NCI-H2107 treated with DMSO at 0.1 percent for 48 hours (cell line): ENCODE measurements around the gene UBXN11.

ENCODE experiments used
- DNase-seq: peaks from one replicate; lab custom pipeline; 2025; ENCODE audit not compliant: unreplicated experiment; lab: John Stamatoyannopoulos, UW

The UBXN11 gene

DNA sequence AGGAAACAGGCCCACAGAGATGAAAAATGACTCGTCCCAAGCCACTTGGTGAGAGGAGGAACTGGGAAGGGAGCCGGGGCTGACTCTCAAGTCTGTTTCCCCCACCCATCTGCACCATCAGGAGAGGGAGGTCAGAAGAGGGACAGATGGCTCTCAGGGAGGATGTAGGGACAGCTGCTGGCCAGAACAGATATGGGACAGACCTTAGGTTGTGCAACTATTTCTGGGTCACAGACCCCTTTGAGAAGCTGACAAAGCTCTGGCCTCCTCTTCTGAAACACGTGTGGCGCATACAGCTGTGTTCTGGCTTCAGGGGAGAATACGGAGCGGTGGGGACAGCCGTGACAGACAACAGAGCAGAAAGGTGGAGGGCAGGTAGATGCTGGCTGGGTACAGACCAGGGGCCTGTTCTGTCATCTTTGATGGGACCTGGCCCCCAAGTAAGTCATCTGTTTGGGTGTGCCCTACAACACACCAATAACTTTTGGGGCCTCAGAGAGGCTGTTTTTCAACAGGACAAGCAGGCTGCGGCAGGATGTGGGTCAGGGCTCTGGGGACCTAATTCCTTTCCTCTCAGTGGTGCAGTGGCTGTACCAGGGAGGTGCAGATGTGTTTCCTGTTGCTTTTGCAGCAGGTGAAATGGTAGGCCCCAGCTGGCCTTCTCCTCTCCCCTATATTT is 19.3 kb downstream of the UBXN11 start:
- DNase-seq = no peak

DNA sequence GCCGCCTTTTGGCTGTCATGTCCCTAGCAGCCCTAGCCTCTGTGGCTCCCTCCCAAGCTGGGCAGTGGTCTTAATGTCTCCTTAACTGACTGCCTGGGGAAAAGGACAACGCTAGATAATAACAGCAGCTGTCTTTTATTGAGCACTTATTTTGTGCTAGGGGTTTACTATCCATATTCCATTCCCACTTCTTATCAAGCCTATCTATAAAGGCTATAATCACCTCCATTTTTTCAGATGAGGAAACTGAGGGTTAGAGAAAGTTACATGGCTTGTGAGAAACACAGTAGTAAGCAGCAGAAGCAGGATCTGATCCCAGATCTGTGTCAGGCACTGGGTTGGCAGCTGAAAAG is 20.4 kb downstream of the UBXN11 start:
- no peak for DNase-seq

DNA sequence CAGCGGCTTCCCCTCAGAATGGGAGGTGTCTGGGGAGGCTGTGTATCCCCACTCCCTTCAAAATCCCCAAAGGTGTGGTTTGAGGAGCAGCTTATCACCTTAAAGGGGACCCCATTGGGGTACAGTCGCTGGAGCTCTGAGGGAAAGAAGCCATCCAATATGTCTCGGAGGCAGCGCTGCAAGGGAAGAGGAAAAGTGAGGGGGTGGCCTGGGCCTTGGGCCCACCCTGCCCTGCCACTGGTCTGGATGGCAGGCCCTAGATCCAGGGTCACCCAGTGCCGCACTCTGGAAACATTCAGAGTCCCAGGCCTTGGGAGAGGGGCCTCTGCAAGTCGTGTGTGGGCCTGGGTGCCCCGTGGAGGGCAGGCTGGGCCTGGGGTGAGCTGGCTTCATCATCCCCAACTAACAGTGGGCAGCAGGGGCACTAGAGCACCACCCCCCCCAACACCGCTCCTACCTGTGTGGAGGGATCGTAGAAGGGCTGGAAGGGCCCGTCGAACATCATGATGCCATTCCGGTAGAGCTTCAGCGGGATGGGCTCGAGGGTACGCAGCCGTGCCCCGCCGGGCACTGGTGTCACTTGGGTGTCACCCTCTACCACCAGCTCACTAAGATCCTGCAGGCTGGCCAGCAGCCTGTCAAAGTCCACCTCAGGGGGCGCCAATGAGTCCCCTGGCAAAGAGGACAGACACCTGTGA is 20.9 kb downstream of the UBXN11 start:
- DNase-seq = no peak

DNA sequence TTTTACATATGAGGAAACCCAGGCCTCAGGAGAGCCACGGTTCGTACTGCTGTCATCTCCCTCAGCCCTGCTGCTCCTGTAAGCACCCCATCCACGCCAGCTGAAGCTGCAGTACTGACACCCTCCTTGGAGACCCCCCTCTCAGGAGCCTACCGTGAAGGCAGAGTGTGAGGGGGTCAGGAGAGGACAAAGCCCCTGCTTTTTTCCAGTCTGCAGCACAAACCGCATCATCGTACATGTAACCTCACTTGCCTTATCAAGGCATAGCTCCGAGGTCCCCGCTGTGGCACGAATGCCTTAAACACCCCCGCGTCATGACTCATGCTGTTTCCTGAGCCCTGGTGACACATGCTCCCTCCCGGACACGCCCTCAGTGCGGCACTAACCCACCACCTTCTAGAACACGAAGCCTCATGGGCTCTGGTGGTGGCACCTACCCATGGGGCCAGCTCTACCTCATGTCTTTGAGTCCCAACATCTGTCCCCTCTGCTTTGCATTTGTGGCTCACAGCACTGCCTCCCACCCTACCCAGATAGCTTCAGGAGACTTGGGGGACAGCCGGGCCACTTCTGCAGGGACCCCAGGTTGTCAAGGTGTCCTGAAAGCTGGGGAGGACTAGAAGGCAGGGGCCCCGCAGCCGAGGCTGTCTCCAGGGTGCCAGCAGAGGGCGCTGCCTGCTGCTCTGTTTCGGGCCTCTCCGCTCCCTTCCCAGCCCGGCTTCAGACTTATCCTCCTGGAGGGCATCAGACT is 21.7 kb downstream of the UBXN11 start:
- DNase-seq = no peak

DNA sequence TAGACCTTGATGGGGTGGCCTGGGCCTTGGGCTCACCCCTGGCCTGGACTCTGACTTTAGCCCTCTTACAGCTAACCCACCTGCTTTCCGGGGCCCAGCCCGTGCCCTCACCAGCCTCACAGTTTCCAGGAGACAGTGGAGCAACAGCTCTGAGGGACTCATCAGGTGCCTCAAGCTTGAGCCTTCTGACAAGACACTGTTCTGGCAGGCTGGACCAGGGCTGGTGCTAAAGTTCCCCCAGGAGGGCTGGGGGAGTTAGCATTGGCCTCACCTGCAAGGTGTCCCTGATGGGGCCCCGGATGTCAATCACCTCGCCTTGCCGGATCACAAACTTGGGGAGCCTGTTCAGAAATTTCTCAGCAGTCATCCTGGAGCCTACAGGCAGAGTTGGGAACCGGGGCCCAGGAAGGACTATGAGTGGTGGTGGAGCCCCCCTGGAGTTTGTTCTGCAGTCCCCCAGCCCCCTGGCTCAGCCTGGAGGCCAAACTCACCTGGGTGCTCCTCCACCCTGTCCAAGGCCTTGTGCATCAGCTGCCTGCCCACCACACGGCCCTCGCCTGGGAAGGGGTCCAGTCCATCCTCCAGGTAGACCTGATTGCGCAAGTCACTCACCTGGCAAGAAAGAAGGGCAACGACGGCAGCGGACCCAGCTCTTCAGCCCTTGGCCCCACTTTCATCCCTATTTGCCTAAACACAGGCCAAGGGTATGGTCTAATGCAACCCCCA is 22.4 kb downstream of the UBXN11 start:
- DNase-seq = no peak

DNA sequence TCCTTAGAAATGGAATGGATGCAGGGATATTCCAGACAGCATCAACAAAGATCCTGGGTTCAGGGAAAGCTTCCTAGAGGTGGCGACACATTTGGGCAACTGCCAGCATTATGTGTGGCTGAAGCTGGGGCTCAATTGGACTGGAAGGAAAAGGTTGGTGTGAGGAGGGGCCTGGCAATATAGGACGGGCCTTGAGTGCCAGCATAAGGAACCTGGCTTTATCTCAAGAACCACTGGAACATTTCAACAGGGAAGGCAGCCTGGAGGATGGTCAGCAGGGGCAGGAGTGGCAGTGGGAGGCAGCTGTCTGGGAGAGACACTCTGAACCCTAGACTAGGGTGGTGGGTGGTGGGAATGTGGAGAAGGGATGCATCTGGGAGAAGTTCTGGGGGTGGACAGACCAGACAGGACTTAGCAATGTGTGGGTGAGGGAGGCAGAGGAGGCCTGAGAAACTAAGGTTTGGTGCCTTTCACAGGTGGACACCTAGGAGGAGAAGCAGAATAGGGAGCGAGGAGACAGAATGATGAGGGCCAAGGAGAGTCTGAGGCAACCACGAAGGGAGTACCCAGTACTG is 23.1 kb downstream of the UBXN11 start:
- no peak for DNase-seq

DNA sequence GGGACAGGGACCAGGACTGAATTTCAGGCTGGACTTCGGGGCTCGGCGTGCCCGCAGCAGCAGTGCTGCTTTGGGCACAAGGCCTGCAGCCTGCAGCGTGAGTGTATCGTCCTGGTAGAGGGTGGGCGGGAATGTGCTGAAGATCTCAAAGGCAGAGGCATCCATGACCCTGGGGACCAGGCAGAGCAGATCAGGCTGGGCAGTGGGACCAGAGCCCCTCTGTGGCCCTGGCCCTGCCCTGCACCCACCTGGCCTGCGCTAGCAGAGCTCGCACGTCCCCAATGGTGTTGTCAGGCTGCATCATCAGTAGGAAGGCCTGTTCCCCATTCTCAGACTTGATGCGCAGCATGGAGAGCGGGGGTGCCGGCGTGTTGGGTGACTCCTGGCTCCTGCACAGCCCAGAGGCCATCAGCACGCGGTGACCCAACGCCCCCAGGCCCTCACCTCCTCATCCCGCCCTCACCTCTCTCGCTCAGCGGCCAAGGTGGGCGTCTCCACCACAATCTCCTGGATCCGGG is 24.0 kb downstream of the UBXN11 start:
- no peak for DNase-seq

DNA sequence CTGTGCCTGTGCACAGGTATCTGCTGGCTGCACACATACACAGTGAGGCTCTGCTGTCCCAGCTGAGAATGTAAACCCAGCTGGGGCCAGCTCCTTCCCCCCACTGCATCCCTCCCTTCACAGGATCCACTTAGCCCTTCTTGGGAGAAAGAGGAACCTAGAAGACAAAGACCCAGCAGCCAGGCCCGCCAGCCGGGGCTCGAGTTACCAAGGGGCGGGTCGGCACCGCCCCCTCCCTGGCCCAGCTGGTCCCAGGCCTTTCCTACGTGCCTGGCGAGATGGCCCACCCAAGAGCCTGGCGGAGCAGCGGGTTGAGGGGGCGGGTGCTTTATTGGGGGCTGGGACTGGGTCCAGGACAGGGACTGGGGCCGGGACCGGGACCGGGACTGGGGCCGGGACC is 24.5 kb downstream of the UBXN11 start:
- DNase-seq = peak; percentile 20

DNA sequence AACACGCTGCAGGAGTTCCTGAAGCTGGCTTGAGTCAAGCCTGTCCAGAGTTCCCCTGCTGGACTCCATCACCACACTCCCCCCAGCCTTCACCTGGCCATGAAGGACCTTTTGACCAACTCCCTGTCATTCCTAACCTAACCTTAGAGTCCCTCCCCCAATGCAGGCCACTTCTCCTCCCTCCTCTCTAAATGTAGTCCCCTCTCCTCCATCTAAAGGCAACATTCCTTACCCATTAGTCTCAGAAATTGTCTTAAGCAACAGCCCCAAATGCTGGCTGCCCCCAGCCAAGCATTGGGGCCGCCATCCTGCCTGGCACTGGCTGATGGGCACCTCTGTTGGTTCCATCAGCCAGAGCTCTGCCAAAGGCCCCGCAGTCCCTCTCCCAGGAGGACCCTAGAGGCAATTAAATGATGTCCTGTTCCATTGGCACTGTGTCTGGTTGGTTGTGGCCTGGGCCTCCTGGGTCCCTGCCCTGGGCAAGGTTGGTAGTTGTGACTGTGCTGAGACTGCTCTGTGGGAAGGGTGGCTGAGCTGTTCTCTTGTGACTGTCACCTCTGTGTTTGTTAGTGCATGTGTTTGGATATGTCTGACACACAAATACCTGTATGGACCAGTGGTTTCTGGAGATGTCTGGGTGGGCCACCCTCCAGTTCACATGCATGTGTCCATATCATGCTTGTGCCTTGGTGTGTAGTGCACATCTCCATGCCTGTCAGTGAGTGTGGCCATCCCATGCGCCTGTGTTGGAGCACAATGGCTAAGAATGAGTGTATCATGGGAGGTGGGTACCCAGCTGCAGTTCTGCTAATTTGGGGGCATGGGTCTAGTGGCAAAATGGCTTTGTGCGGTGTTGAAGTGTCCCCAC is 25.1 kb downstream of the UBXN11 start:
- DNase-seq = no peak

DNA sequence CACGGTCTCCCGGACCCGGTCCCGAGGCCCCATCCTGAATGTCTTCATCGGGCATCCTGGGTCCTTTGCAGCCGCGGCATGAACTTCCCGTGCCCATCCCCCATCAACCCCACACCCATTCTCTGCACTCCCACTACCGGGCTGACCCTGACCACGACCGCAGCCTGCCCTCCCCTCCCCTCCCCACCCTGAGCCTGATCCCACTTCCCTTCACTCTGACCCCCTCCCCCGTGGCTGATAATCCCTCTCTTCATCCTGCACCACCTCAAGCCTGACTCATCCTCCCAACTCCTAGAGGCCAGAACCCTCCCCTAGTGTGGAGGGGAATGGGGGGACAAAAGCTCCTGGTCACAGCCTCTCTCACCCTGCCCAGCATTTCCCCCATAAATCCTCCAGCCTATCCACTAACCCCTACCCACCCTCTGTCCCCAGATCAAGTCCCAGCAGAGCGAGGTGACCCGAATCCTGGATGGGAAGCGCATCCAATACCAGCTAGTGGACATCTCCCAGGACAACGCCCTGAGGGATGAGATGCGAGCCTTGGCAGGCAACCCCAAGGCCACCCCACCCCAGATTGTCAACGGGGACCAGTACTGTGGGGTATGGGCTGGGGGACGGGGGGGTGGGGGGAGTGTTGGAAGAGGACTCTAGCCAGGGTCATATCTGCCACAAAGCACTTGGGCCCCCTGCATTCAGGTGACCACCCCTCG is 25.9 kb downstream of the UBXN11 start:
- DNase-seq = no peak

DNA sequence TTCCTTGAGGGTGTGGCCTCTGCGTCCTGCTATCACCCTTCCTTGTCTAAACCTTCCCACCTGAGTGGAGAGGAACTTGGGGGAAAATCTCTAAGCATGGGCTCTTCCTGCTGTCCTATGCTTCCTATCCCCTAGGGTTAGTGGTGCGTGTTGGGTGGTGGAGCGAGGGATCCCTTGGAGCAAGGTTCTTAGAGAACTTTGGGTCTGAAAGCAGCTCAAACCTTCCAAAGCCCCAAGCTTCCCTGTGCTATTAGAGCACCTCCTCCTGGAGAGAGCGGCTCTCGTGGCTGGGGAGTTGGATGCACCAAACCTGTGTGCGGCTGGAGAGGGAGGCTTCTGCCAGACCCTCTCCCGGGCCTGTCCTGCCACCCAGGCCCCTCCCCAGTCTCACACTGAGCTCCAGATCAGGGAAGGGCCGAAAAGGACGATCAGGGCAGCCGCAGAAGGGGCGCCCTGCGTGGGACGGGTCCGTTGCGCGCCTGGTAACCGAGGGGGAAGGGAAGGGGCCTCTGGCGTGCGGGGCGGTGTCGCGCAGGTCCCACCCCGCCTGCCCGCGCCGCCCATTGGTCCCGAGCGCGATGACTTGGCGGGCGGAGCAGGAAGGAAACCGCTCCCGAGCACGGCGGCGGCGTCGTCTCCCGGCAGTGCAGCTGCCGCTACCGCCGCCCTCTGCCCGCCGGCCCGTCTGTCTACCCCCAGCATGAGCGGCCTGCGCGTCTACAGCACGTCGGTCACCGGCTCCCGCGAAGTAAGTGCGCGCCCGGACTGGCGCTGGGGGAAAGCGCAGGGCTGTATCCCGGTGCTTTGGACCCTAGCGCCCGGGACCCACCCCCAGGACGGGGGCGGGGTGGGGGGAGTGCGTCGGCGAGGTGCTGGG is 26.7 kb downstream of the UBXN11 start, which contains the start of gene SH3BGRL3:
SH3BGRL3 (plus strand) TSS at position 631 of the 877 bp plus-strand sequence; CDS start at position 701, 70 bp downstream.
- DNase-seq = peak; percentile 65

DNA sequence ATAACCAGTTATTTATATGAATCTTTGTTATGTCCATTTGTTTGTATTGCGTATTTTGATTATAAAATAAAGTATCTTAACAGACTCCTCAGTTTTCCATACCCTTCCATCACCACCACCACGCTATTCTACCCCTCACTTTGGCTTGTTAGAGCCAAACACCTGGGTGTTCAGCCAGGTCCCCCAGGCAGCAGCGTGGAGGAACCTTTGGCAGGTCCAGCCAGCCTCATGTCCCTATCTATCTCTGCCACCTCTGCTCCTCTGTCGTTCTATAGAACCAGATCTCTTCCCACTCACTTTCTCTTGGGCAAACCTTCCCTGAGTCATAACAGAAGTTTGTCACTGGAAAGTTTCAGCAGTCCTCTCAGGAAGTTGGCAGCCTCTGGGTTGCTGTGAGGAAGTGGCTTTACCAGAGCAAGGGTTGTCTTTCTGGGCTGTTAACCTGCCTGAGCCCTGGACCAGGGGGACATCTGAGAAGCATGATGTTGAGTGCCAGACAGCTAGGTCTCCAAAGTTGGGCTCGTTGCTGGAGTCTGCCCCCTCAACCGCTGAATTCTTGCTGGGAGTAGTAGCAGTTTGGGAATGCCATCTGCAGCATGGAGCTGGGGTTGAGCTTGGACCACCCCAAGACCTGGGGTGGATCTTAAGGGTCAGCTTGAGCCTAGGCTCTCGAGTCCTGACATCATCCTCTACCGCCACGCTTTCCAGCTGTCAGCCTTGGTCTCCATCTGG is 27.5 kb downstream of the UBXN11 start:
- DNase-seq = no peak

DNA sequence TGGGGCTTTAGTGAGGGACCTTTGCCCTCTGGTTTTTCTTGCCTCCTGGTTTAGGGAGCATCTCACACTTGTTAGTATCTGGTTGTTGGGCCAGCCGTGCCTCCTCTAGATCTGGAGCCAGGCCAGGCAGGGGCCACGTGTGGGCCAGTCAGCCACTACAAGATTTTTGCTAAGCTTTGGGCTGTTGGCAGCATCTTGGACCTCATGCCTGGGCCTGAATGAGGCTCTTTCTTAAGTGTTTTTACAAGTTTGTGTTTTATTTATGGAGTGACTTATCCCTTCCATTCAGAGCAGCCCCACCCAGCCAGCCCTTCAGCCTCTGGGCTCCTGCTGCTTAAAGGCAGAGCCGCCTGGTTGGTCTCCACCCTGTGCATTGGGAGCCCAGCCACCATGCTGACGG is 28.1 kb downstream of the UBXN11 start:
- DNase-seq = no peak

DNA sequence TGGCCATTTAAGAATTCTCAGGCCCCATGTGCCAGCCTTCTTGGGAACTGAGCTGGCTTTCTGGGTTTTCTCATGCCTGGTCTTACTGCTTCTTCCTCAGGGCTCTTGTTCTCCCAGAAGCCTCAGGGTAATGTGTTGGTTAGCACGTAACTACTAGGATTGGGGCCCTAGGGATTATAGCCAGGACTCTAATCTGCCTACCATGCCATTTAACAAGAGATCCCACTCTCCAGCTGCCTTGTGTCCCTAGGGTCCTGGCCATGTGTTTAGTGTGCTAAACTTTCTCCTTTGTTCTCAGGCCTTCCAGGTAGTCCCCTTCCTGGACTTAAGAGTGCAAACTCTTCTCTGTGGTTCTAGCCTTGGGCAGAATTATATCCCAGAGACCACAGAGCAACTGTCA is 28.7 kb downstream of the UBXN11 start:
- DNase-seq = no peak

DNA sequence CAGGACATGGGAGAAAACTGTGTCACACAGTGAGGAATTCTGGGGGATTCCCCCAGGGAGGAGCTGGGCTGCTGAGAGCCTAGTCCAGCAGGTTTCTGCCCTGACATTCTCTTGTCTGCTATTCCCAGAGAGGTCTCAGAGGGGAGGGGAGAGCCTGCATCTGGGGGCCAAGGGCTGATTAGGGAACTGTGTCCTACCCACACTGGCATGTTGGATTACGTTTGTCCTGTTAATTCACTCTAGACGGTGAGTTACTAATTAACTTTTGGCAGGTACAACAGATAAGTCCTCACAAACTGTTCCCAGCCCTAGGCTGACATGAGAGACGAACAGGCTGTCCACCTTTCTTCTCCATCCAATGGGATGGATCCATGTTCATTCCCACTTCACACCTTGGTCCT is 29.2 kb downstream of the UBXN11 start:
- DNase-seq = no peak

DNA sequence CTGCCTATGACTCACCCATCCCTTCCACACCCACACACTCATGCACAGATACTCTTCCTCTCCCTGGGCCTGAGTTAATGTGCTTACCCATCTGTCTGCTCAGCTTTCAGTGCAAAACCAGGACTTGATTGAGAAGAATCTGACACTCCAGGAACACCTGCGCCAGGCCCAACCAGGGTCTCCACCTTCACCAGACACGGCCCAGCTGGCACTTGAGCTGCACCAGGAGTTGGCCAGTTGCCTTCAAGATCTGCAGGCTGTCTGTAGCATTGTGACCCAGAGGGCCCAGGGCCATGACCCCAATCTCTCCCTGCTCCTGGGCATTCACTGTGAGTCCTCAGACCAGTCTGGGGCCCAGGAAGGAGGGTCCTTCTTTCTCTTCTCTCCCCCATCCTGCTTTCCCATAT is 30.0 kb downstream of the UBXN11 start:
- DNase-seq = no peak

DNA sequence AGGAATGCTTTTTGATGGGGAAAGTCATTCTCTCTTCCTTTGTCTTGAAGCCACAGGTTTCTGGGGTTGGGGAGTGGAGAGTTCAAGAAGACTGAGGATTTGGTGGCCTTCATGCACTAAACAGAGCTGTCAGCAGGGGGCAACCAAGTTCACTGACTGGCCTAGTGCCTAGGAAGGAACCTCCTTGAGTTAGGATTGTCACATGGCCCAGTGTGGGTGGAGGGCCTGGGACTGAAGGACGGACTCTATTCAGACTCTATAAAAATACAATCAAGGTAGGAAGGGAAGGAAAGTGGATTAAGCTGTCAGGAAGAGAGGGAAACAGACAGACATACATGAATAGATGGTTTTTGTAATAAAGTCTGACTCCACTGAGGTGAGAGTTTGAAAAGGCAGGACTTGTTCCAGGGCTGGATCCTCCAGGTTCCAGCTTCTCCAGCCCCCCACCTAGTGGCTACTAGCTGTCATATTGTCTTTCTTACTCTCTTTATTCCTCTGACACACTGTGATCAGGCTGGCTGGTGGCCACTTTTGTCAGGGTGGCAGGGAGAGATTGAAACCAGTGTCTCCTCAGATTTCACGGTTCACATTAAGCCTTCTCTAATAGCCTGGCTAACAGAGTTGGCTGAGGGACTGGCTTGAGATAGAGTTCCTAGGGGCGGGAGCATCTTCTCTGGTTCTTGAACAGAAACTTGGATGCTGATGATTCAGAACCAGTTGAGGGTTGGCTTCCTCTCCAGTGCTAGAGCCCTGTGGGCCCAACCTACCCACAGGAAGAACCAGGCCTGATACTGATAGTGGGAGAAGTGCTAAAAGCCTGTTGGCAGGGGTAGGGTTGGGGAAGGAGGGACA is 30.6 kb downstream of the UBXN11 start:
- DNase-seq = peak; percentile 56
